ENCODE data around the gene RPL37A. TPM values are rescaled to one million over a fixed set of nuclear protein-coding genes. Genes with fewer than 3 reads are reported as not detected.

RPL37A gene
- total RNA-seq, 1 donor from 2014 or later: 4,501 TPM

DNA sequence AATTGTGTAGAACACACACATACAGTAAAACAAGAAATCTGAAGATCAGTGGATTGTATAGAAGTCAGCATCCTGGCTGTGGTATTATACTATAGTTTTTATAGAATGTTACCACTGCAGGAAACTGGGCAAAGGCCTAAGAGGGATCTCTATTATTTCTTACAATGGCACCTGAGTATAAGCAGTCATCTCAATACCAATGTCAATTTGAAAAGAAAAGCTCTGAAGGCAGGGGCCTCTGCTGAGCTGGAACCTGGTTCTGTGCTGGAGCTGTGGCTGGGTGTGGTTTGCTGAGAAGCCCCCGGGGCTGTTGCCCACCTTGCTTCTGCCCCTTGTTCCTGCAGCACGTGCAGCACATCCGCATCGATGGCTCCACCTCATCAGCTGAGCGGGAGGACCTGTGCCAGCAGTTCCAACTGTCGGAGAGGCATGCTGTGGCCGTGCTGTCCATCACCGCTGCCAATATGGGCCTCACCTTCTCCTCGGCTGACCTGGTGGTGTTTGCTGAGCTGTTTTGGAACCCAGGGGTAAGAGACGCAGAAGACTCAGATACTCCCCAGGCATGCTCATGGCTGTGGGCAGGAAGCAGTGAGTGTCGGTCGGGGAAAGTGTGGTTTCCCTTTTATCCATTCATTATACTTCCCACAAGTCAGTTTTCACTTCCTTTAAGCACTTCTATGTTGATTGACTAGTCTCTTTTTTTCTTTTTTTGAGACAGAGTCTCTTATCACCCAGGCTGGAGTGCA lies 23.5 kb upstream of the RPL37A start:
- no peaks in the 10 kb centered on the region for H3K9me3 Mint-ChIP-seq
- H3K36me3 Mint-ChIP-seq (ENCODE audit: low read depth): peaks cover 51% of the 10 kb centered on the region
- no peak for TF ChIP-seq CTCF (IDR thresholded peaks at IDR 0.05)
- peak; percentile 49 for ATAC-seq (ENCODE audit: low read depth)
- intact Hi-C loops (cut with micrococcal nuclease): loop anchor here (2.0 kb wide), 1 partner anchor 18 kb away; no protein-coding TSS in a partner anchor
- H3K27ac Mint-ChIP-seq: no peak overlapping the region
- H3K27me3 Mint-ChIP-seq: no peaks in the 10 kb centered on the region
- no peak for DNase-seq
- peak overlapping the region; percentile 52 for H3K4me3 Mint-ChIP-seq
- ChIA-PET POLR2A (interaction anchor here (0.9 to 2.6 kb wide), 4 partner anchors 9 to 63 kb away, joined by 3 to 11 read pairs (median 4); partner anchors contain the start of genes RPL37A and SMARCAL1), CTCF (no interaction called here)
- H3K4me1 Mint-ChIP-seq: peaks cover 14% of the 10 kb centered on the region

GRCh38 chr2:216475767-216476166 lies 22.9 kb upstream of the RPL37A start:
- H3K4me3 Mint-ChIP-seq: no peak overlapping the region
- ATAC-seq (ENCODE audit: low read depth): no peak
- DNase-seq: no peak
- peaks cover 55% of the 10 kb centered on the region for H3K36me3 Mint-ChIP-seq (ENCODE audit: low read depth)
- H3K27me3 Mint-ChIP-seq: no peaks in the 10 kb centered on the region
- H3K4me1 Mint-ChIP-seq: peaks cover 14% of the 10 kb centered on the region
- ChIA-PET CTCF (no interaction called here), POLR2A (interaction anchor here (0.9 to 2.6 kb wide), 4 partner anchors 9 to 64 kb away, joined by 3 to 11 read pairs (median 4); partner anchors contain the start of genes RPL37A and SMARCAL1)
- intact Hi-C loops (cut with micrococcal nuclease): loop anchor here (2.0 kb wide), 1 partner anchor 17 kb away; no protein-coding TSS in a partner anchor
- no peak overlapping the region for H3K27ac Mint-ChIP-seq
- no peaks in the 10 kb centered on the region for H3K9me3 Mint-ChIP-seq
- no peak for TF ChIP-seq CTCF (IDR thresholded peaks at IDR 0.05)

DNA sequence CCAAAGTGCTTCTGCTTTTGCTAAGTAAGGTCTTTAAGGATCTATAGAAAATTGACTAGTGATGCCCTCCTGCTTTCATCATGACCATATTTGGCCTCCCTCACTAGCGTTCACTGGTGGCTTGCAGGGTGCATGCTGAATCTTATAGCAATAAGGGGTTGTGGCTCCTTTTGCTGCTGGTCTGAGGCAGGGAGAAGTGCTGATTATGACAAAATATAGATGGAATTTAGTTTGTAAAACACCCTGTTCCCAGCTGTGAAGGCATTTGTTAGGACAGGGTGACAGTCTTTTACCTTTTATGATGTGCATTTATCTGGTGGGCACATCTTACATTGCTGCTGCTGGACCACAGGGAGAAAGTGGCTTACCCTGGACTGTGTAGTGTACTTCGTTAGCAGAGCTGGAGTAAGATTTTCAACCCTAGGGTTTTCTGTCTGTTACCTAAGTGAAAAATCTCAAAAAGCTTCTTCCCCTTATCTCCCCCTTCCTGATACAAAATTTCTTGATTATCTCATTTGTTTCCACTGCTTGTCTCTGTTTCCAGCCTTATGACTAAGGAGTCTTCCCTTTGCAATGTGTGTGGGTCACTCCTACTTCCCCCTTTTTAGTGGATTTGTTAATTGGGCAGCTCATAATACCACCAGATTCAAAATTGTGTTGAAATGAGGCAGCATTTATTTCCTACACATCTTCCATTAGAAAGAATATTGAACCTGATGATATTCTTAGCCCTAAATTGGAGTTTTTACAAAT lies 21.2 kb upstream of the RPL37A start:
- ATAC-seq (ENCODE audit: low read depth) (no peak), DNase-seq (no peak)
- ChIA-PET CTCF (interaction anchor here (0.6 kb wide), 1 partner anchor 33 kb away, joined by 3 read pairs; no protein-coding TSS in a partner anchor), POLR2A (no interaction called here)
- TF ChIP-seq CTCF (IDR thresholded peaks at IDR 0.05): no peak
- peaks cover 14% of the 10 kb centered on the region for H3K4me1 Mint-ChIP-seq
- no peak overlapping the region for H3K27ac Mint-ChIP-seq
- no peaks in the 10 kb centered on the region for H3K27me3 Mint-ChIP-seq
- intact Hi-C loops (cut with micrococcal nuclease): no loop called here
- H3K9me3 Mint-ChIP-seq: no peaks in the 10 kb centered on the region
- H3K4me3 Mint-ChIP-seq: no peak overlapping the region
- peaks cover 61% of the 10 kb centered on the region for H3K36me3 Mint-ChIP-seq (ENCODE audit: low read depth)

GRCh38 chr2:216478151-216478550 lies 20.5 kb upstream of the RPL37A start:
- ATAC-seq (ENCODE audit: low read depth) (no peak), DNase-seq (no peak)
- no peaks in the 10 kb centered on the region for H3K9me3 Mint-ChIP-seq
- no peak overlapping the region for H3K4me3 Mint-ChIP-seq
- H3K27me3 Mint-ChIP-seq: no peaks in the 10 kb centered on the region
- intact Hi-C loops (cut with micrococcal nuclease): no loop called here
- CTCF ChIA-PET: interaction anchor here (0.6 kb wide), 1 partner anchor 34 kb away, joined by 3 read pairs; no protein-coding TSS in a partner anchor
- no peak overlapping the region for H3K27ac Mint-ChIP-seq
- TF ChIP-seq CTCF (IDR thresholded peaks at IDR 0.05): no peak
- H3K36me3 Mint-ChIP-seq (ENCODE audit: low read depth): peaks cover 67% of the 10 kb centered on the region
- POLR2A ChIA-PET: no interaction called here
- H3K4me1 Mint-ChIP-seq: peaks cover 14% of the 10 kb centered on the region

GRCh38 chr2:216478791-216479190 lies 19.9 kb upstream of the RPL37A start:
- DNase-seq (no peak), ATAC-seq (ENCODE audit: low read depth) (no peak)
- Mint-ChIP-seq H3K9me3 (no peaks in the 10 kb centered on the region), H3K4me1 (peaks cover 14% of the 10 kb centered on the region), H3K27ac (no peak overlapping the region), H3K4me3 (no peak overlapping the region), H3K27me3 (no peaks in the 10 kb centered on the region), H3K36me3 (ENCODE audit: low read depth) (peaks cover 64% of the 10 kb centered on the region)
- no peak for TF ChIP-seq CTCF (IDR thresholded peaks at IDR 0.05)
- intact Hi-C loops (cut with micrococcal nuclease): no loop called here
- ChIA-PET CTCF (no interaction called here), POLR2A (interaction anchor here (0.7 to 0.9 kb wide), 2 partner anchors 20 to 115 kb away, joined by 3 to 5 read pairs; partner anchors contain the start of gene RPL37A)
